PC-9 (cell line): ENCODE results near the gene CRISP1.

Experiments used
- EZH2 ChIP-seq: fragments of 200-600 bp; sonication (generic); IDR thresholded peaks from 2 replicates; pipeline ENCODE4 v1.8.0; 2017; ENCODE audit warnings: antibody characterized with exemption, low read depth
- TF ChIP-seq, protein P1 (sequence below): fragments of 200-600 bp; sonication (generic); conservative IDR thresholded peaks from 2 replicates; pipeline ENCODE4 v1.6.1; 2017; ENCODE audit warnings: mixed run types, antibody characterized with exemption, mild to moderate bottlenecking, moderate library complexity

DNA sequence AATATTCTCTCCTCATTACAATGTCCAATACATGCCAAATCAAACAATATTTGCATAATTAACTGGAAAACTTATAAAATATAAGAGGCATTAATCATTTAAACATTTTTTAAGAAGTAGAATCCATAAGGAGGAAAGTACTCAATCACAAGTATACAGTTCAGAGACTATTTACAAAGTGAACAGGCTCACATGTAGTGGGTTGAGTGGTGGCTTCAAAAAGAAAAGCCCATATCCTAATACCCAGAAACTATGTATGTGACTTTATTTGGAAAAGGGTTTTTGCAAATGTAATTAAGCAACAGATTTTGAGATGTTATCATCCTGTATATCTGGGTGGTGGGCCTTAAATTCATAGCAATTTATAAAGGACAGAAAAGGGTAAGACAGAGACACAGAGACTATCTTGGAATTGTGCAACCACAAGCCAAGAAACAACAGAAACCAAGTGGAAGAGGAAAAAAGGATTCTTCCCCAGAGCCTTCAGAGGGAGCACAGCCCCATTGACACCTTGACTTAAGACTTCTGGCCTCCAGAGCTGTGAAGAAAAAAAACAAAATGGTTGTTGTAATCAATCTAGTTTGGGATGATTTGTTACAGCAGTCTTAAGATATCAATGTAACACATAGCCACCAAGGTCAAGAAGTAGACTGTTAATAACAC lies 32.7 kb upstream of the CRISP1 start:
- TF ChIP-seq, protein P1, sequence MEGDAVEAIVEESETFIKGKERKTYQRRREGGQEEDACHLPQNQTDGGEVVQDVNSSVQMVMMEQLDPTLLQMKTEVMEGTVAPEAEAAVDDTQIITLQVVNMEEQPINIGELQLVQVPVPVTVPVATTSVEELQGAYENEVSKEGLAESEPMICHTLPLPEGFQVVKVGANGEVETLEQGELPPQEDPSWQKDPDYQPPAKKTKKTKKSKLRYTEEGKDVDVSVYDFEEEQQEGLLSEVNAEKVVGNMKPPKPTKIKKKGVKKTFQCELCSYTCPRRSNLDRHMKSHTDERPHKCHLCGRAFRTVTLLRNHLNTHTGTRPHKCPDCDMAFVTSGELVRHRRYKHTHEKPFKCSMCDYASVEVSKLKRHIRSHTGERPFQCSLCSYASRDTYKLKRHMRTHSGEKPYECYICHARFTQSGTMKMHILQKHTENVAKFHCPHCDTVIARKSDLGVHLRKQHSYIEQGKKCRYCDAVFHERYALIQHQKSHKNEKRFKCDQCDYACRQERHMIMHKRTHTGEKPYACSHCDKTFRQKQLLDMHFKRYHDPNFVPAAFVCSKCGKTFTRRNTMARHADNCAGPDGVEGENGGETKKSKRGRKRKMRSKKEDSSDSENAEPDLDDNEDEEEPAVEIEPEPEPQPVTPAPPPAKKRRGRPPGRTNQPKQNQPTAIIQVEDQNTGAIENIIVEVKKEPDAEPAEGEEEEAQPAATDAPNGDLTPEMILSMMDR, result no peak
- no peak for TF ChIP-seq EZH2
